Panc1 (cell line): ENCODE data around the gene GAREM2.

Experiments used
- POLR2AphosphoS5 ChIP-seq: IDR thresholded peaks from 2 replicates; pipeline ENCODE4 v1.6.1; 2012; ENCODE audit warnings: mild to moderate bottlenecking, low read depth, low read length, moderate library complexity
- SIN3A ChIP-seq: IDR thresholded peaks from 2 replicates; pipeline ENCODE4 v1.6.1; 2012; ENCODE audit warnings: low read depth, mild to moderate bottlenecking, low read length, moderate library complexity, borderline replicate concordance; ENCODE audit not compliant: insufficient read depth
- TF ChIP-seq, protein P1 (sequence below): fragments of 450-650 bp; IDR thresholded peaks from 2 replicates; pipeline ENCODE4 v1.5.1; 2017; ENCODE audit warnings: mild to moderate bottlenecking
- TF ChIP-seq, protein P2 (sequence below), 2 experiments: IDR thresholded peaks; 2 replicates each; pipeline ENCODE4 v1.6.1; 2011 to 2012; ENCODE audit warnings: low read depth in 2 of 2, control low read depth in 1 of 2, low read length in 1 of 2, mild to moderate bottlenecking in 1 of 2, moderate library complexity in 1 of 2; ENCODE audit not compliant: insufficient read depth in 1 of 2

DNA sequence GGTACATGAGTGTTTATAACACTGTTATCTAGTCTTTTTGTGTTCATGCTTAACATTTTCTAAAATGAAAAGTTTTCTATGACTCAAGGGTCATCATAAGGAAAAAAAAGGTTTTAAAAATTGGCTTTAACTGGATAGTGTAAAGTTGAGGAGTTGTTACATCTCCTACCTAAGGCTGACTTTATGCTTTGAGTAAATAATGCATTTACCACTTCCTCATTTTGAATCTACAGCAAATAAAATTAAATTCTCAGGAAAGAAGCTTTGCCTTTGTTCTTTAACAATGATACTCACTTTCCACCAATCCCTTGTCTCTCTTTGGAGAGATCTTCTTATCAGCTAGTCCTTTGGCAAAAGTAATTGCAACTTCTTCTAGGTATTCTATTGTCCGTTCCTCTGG lies 41.9 kb downstream of the GAREM2 start:
- TF ChIP-seq, protein P1, sequence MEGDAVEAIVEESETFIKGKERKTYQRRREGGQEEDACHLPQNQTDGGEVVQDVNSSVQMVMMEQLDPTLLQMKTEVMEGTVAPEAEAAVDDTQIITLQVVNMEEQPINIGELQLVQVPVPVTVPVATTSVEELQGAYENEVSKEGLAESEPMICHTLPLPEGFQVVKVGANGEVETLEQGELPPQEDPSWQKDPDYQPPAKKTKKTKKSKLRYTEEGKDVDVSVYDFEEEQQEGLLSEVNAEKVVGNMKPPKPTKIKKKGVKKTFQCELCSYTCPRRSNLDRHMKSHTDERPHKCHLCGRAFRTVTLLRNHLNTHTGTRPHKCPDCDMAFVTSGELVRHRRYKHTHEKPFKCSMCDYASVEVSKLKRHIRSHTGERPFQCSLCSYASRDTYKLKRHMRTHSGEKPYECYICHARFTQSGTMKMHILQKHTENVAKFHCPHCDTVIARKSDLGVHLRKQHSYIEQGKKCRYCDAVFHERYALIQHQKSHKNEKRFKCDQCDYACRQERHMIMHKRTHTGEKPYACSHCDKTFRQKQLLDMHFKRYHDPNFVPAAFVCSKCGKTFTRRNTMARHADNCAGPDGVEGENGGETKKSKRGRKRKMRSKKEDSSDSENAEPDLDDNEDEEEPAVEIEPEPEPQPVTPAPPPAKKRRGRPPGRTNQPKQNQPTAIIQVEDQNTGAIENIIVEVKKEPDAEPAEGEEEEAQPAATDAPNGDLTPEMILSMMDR: no peak
- no peak for TF ChIP-seq POLR2AphosphoS5
- TF ChIP-seq SIN3A: no peak
- TF ChIP-seq, protein P2, sequence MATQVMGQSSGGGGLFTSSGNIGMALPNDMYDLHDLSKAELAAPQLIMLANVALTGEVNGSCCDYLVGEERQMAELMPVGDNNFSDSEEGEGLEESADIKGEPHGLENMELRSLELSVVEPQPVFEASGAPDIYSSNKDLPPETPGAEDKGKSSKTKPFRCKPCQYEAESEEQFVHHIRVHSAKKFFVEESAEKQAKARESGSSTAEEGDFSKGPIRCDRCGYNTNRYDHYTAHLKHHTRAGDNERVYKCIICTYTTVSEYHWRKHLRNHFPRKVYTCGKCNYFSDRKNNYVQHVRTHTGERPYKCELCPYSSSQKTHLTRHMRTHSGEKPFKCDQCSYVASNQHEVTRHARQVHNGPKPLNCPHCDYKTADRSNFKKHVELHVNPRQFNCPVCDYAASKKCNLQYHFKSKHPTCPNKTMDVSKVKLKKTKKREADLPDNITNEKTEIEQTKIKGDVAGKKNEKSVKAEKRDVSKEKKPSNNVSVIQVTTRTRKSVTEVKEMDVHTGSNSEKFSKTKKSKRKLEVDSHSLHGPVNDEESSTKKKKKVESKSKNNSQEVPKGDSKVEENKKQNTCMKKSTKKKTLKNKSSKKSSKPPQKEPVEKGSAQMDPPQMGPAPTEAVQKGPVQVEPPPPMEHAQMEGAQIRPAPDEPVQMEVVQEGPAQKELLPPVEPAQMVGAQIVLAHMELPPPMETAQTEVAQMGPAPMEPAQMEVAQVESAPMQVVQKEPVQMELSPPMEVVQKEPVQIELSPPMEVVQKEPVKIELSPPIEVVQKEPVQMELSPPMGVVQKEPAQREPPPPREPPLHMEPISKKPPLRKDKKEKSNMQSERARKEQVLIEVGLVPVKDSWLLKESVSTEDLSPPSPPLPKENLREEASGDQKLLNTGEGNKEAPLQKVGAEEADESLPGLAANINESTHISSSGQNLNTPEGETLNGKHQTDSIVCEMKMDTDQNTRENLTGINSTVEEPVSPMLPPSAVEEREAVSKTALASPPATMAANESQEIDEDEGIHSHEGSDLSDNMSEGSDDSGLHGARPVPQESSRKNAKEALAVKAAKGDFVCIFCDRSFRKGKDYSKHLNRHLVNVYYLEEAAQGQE (IDR thresholded peaks at IDR 0.05; ENCODE audit: insufficient read depth in 1 of 2, low read depth in 2 of 2, low read length in 1 of 2): no peak
